GM10266 (cell line): ENCODE measurements around the gene MAN2B2.

Experiments used
- DNase-seq: peaks from one replicate; pipeline ENCODE4 v3.0.0; 2012; ENCODE audit errors: extremely low spot score
- TF ChIP-seq, protein P1 (sequence below): IDR thresholded peaks from 2 replicates; pipeline ENCODE4 v1.5.1; 2012; ENCODE audit warnings: mild to moderate bottlenecking, low read depth; ENCODE audit not compliant: control insufficient read depth, insufficient read depth; ENCODE audit errors: missing control alignments

Gene MAN2B2

GRCh38 chr4:6657242-6658208 is 82.5 kb downstream of the MAN2B2 start:
- TF ChIP-seq, protein P1, sequence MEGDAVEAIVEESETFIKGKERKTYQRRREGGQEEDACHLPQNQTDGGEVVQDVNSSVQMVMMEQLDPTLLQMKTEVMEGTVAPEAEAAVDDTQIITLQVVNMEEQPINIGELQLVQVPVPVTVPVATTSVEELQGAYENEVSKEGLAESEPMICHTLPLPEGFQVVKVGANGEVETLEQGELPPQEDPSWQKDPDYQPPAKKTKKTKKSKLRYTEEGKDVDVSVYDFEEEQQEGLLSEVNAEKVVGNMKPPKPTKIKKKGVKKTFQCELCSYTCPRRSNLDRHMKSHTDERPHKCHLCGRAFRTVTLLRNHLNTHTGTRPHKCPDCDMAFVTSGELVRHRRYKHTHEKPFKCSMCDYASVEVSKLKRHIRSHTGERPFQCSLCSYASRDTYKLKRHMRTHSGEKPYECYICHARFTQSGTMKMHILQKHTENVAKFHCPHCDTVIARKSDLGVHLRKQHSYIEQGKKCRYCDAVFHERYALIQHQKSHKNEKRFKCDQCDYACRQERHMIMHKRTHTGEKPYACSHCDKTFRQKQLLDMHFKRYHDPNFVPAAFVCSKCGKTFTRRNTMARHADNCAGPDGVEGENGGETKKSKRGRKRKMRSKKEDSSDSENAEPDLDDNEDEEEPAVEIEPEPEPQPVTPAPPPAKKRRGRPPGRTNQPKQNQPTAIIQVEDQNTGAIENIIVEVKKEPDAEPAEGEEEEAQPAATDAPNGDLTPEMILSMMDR = no peak
- DNase-seq = no peak

DNA sequence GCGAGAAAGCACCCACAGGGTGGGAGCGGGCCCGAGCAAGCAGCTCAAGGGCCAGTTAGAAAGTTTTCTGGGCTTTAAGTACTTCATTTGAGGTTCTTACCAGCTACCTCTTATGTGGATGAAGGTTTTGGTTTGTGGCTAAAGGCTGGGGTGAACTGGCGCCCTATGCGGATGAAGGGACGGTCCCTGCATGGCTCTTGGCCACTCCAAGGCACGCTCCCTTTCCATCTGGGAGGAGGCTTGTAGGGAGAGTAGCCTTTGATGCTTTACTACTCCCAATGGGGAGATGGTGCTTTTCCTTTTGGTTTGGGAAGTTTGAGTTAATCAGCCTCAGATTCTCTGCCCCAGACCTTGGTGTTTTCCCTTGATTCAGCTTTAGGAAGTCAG is 83.2 kb downstream of the MAN2B2 start:
- DNase-seq = no peak
- TF ChIP-seq, protein P1 = no peak

GRCh38 chr4:6658597-6659075 is 83.6 kb downstream of the MAN2B2 start:
- DNase-seq = no peak
- TF ChIP-seq, protein P1 = no peak

DNA sequence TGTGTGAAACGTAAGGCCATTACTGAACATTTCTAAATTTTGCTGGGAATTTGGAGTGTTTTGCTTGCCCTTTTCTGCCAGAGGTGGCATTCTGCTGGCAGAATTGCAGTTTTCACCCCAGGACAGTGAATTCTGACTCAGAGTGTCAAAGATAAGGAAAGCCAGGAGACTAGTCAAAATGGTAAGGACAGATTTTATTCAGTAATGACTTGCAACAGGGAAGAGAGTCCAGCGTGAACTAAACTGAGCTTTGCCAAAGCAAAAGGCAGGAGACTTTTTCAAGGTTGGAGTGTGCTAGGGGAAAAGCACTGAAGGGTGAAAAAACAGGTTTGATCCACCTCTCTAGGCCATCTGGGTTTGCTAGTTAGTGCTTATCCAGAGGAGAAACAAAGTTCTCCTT is 84.9 kb downstream of the MAN2B2 start:
- DNase-seq = no peak
- TF ChIP-seq, protein P1 = no peak

DNA sequence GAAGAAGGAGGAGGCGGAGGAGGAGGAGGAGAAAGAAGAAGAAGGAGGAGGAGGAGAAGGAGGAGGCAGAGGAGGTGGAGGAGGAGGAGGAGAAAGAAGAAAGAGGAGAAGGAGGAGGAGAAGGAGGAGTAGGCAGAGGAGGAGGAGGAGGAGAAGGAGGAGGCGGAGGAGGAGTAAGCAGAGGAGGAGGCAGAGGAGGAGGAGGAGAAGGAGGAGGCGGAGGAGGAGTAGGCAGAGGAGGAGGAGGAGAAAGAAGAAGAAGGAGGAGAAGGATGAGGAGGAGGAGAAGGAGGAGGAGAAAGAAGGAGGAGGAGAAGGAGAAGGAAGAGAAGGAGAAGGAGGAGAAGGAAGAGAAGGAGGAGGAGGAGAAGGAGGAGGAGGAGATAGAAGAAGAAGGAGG is 85.4 kb downstream of the MAN2B2 start:
- TF ChIP-seq, protein P1 = no peak

DNA sequence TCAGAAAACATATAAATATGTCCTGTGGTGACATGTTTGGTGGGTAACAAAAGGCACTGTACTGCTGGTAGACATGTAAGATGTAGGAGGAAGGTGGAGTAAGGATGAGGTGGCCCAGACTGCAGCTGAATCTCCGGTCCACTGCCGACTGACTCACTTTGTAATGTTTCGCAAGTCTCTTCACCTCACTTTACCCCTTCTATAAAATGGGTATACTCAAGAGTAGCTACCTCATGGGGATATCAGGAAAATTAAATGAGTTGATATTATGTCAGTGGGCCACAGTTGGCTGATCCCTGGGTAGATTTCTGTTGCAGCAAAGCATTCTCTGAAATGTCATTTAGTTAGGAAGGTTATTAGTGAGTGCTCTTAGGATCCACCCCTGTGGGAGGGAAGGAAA is 87.6 kb downstream of the MAN2B2 start:
- TF ChIP-seq, protein P1 = no peak
- DNase-seq = no peak

More for the DNA sequence above, 85.4 kb downstream of the MAN2B2 start:
- no peak for DNase-seq

DNA sequence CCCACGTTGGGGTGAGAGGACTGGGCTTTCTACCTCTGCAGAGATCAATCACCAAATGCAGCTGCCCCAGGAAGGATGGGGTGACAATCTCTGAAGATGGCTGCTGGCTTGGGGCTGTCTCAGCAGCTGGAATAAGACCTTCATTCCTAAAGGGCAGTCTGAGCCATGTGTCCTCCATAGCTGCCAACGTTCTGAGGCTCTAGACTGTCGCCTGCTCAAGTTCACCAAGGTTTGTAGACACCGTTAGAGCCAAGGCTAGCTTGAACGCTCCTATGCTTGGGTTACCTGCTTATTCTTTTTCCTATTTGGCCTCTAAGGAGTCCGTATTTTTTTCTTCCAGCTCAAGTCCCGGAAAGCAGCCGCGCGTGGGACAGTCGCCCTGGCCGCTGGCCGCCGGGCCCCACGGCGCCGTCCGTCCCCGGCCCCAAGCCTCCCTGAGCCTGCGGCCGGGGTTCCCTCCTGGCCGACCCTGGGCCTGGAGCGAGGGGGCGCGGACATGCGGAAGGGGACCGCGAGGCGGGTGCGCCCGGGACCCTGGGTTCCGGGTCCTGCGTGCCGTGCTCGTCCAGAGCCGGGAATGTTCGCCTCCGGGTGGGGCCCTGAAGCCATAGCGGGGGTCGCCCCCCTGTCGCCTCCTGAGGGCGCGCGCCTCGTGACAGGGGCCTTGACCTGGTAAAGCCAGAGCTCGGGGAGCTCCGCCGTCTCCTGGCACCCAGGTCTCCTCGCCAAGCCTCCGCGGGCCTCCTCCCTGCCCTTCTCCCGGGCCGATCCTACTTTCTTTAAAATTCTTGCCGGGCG is 88.8 kb downstream of the MAN2B2 start:
- no peak for DNase-seq
- TF ChIP-seq, protein P1 = no peak
